ENCODE data around the gene HSD11B2.
A peak's percentile ranks its signal among the peaks of the same experiment; 100 is the strongest.

Gene HSD11B2

GRCh38 chr16:67426022-67426421, 4.9 kb upstream of the HSD11B2 start:
- no peak overlapping the region for H3K4me3 ChIP-seq (ENCODE audit: low read length)
- TF ChIP-seq CTCF (conservative IDR thresholded peaks at IDR 0.05; ENCODE audit: low read length), result no peak
- no peak for DNase-seq (ENCODE audit: low read depth)

- TF ChIP-seq CTCF (conservative IDR thresholded peaks at IDR 0.05; ENCODE audit: low read length), result no peak
- H3K4me3 ChIP-seq (ENCODE audit: low read length), result no peak overlapping the region
- DNase-seq (ENCODE audit: low read depth), result no peak
These were observed 4.0 kb upstream of the HSD11B2 start for GRCh38 chr16:67426950-67427349.

- DNase-seq (ENCODE audit: low read depth), result peak; percentile 48
- TF ChIP-seq CTCF (conservative IDR thresholded peaks at IDR 0.05; ENCODE audit: low read length), result peak; percentile 89
- H3K4me3 ChIP-seq (ENCODE audit: low read length), result no peak overlapping the region
These were observed 2.7 kb upstream of the HSD11B2 start for GRCh38 chr16:67428146-67428731.

GRCh38 chr16:67429053-67429798, 1.7 kb upstream of the HSD11B2 start:
- DNase-seq (ENCODE audit: low read depth), result no peak
- no peak for TF ChIP-seq CTCF (conservative IDR thresholded peaks at IDR 0.05; ENCODE audit: low read length)
- no peak overlapping the region for H3K4me3 ChIP-seq (ENCODE audit: low read length)

GRCh38 chr16:67429799-67430503, 970 bp upstream of the HSD11B2 start:
- TF ChIP-seq CTCF (conservative IDR thresholded peaks at IDR 0.05; ENCODE audit: low read length), result no peak
- no peak for DNase-seq (ENCODE audit: low read depth)
- H3K4me3 ChIP-seq (ENCODE audit: low read length), result no peak overlapping the region

- H3K4me3 ChIP-seq (ENCODE audit: low read length), result peak overlapping the region; percentile 30
- no peak for DNase-seq (ENCODE audit: low read depth)
- no peak for TF ChIP-seq CTCF (conservative IDR thresholded peaks at IDR 0.05; ENCODE audit: low read length)
These were observed 381 bp upstream of the HSD11B2 start for GRCh38 chr16:67430504-67430976.

Data from AG10803 (cell line).